GM23338 (cell line): ENCODE data around the gene CFAP92. TPM values are rescaled to one million over a fixed set of nuclear protein-coding genes. Genes with fewer than 3 reads are reported as not detected.

ENCODE experiments used
- ATAC-seq: fragments of 200-7000 bp; cut with Tn5 transposase; 3 replicates; pipeline ENCODE4 v1.9.1; 2020
- DNase-seq: peaks from one replicate; pipeline ENCODE4 v3.0.0-alpha.2; 2015; ENCODE audit warnings: low spot score
- H2AFZ ChIP-seq: fragments of 200-600 bp; sonication (generic); 2 replicates; pipeline ENCODE4 v1.8.0; 2016; ENCODE audit warnings: antibody characterized with exemption, mild to moderate bottlenecking, moderate library complexity
- H3F3A ChIP-seq: fragments of 200-600 bp; sonication (generic); replicated peaks from 2 replicates; pipeline ENCODE4 v1.8.0; 2017; ENCODE audit warnings: antibody characterized with exemption, mixed run types, low read depth
- H3K27ac ChIP-seq: fragments of 200-600 bp; sonication (generic); 2 replicates; pipeline ENCODE4 v1.6.1; 2016; ENCODE audit warnings: low read depth
- H3K27me3 ChIP-seq: fragments of 200-600 bp; sonication (generic); 2 replicates; pipeline ENCODE4 v1.8.0; 2016; ENCODE audit warnings: mild to moderate bottlenecking, mixed run types, moderate library complexity; ENCODE audit not compliant: insufficient read depth
- H3K36me3 ChIP-seq: fragments of 200-600 bp; sonication (generic); 2 replicates; pipeline ENCODE4 v1.8.0; 2016; ENCODE audit warnings: mild to moderate bottlenecking; ENCODE audit not compliant: insufficient read depth
- H3K4me1 ChIP-seq: fragments of 200-600 bp; sonication (generic); 2 replicates; pipeline ENCODE4 v1.8.0; 2016; ENCODE audit warnings: mild to moderate bottlenecking, moderate library complexity; ENCODE audit not compliant: insufficient read depth
- H3K4me2 ChIP-seq: fragments of 200-600 bp; sonication (generic); 2 replicates; pipeline ENCODE4 v1.7.1; 2017; ENCODE audit warnings: mixed run types
- H3K4me3 ChIP-seq: fragments of 200-600 bp; sonication (generic); 2 replicates; pipeline ENCODE4 v1.6.1; 2016; ENCODE audit warnings: mixed run types
- H3K79me2 ChIP-seq: fragments of 200-600 bp; sonication (generic); replicated peaks from 2 replicates; pipeline ENCODE4 v1.8.0; 2017; ENCODE audit warnings: mild to moderate bottlenecking; ENCODE audit not compliant: insufficient read depth
- H3K9me2 ChIP-seq: fragments of 200-600 bp; sonication (generic); 2 replicates; pipeline ENCODE4 v1.8.0; 2017; ENCODE audit not compliant: insufficient read depth
- H4K20me1 ChIP-seq: fragments of 200-600 bp; sonication (generic); replicated peaks from 2 replicates; pipeline ENCODE4 v1.8.0; 2017; ENCODE audit warnings: mild to moderate bottlenecking; ENCODE audit not compliant: insufficient read depth
- H3K27ac Mint-ChIP-seq: 2 replicates; pipeline ENCODE4 v1.8.0; 2020; ENCODE audit warnings: inconsistent platforms, mild to moderate bottlenecking, moderate library complexity, mixed read lengths
- H3K27me3 Mint-ChIP-seq: 3 replicates; pipeline ENCODE4 v1.8.0; 2022; ENCODE audit warnings: low read depth, mild to moderate bottlenecking, moderate library complexity, mixed read lengths, inconsistent platforms; ENCODE audit not compliant: insufficient read depth, poor library complexity
- H3K36me3 Mint-ChIP-seq: 3 replicates; pipeline ENCODE4 v1.8.0; 2021; ENCODE audit warnings: low read depth, mild to moderate bottlenecking, inconsistent platforms, moderate library complexity, mixed read lengths
- H3K4me1 Mint-ChIP-seq: 3 replicates; pipeline ENCODE4 v1.8.0; 2020; ENCODE audit warnings: mild to moderate bottlenecking, inconsistent platforms, mixed read lengths
- H3K4me3 Mint-ChIP-seq: 3 replicates; pipeline ENCODE4 v1.8.0; 2021; ENCODE audit warnings: moderate library complexity, mild to moderate bottlenecking, inconsistent platforms, mixed read lengths
- H3K9me3 Mint-ChIP-seq: 3 replicates; pipeline ENCODE4 v1.8.0; 2020; ENCODE audit warnings: moderate library complexity, mild to moderate bottlenecking, inconsistent platforms, mixed read lengths
- CREB1 ChIP-seq: fragments of 250-450 bp; sonication (Bioruptor Pico); IDR thresholded peaks from 2 replicates; pipeline ENCODE4 v1.5.0; 2020; ENCODE audit warnings: low read depth, mild to moderate bottlenecking, moderate library complexity
- EZH2 ChIP-seq: fragments of 200-600 bp; sonication (generic); IDR thresholded peaks from one replicate; pipeline ENCODE4 v1.8.0; 2017; ENCODE audit warnings: antibody characterized with exemption, mild to moderate bottlenecking, low read depth; ENCODE audit not compliant: unreplicated experiment
- EZH2phosphoT487 ChIP-seq: fragments of 200-600 bp; sonication (generic); IDR thresholded peaks from one replicate; pipeline ENCODE4 v1.8.1; 2018; ENCODE audit warnings: antibody characterized with exemption; ENCODE audit not compliant: unreplicated experiment
- POLR2AphosphoS5 ChIP-seq: IDR thresholded peaks from 2 replicates; pipeline ENCODE4 v1.6.1; 2016; ENCODE audit warnings: antibody characterized with exemption, low read depth
- STAT1 ChIP-seq: IDR thresholded peaks from one replicate; pipeline ENCODE4 v1.6.1; 2016; ENCODE audit warnings: antibody characterized with exemption; ENCODE audit not compliant: unreplicated experiment
- polyA plus RNA-seq: library from polyadenylated mRNA; unstranded; fragments of >200 nt; fragmentation: Nextera tagmentation; extraction: Ambion mirVana; gene quantifications from 2 replicates; pipeline ENCODE4 v1.2.1, GENCODE V29; 2016
- total RNA-seq: library from RNA; depleted of rRNA; stranded (reverse); fragments of >200 nt; shearing (Covaris generic); gene quantifications from 2 replicates; pipeline ENCODE4 v1.2.3, GENCODE V29; 2014
- TF ChIP-seq, protein P1 (sequence below): IDR thresholded peaks from one replicate; pipeline ENCODE4 v1.6.1; 2018; ENCODE audit warnings: antibody characterized with exemption; ENCODE audit not compliant: unreplicated experiment
- TF ChIP-seq, protein P2 (sequence below): IDR thresholded peaks from 2 replicates; pipeline ENCODE4 v1.6.1; 2016; ENCODE audit warnings: antibody characterized with exemption
- TF ChIP-seq, protein P3 (sequence below), 2 experiments: fragments of 200-600 bp in 1 of 2; sonication (generic) in 1 of 2; conservative IDR thresholded peaks; 2 replicates each; pipeline versions ENCODE4 v1.5.1 to v1.6.1; 2016 to 2017; ENCODE audit warnings: antibody characterized with exemption in 2 of 2, low read depth in 2 of 2, mild to moderate bottlenecking in 2 of 2, moderate library complexity in 1 of 2

CFAP92 gene
- total and polyA plus RNA-seq, 2 experiments from 2014 or later = 1.6 to 2.3 TPM

DNA sequence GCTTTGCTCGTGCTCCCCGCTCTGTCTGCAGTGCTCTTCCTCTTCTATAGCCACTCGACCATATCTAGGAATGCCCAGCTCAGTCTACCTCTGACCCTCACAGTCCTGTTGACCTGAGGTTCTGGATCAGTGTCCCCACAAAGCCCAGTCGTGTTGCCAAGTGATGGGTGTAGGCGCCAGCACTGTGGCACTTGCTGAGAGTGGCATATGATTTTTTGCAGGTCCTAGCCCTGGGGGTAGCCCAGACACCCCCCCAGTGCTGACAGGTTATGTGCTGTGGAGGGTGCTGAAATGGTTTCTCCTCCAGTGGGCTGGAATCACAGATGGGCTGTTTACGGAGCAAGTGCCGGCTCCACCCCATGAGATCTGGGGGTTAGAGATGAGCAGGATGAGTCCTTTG is 82.0 kb downstream of the CFAP92 start:
- Histone ChIP-seq H3K27me3 (no peaks in the 10 kb centered on the region), H3F3A (no peaks in the 10 kb centered on the region), H3K36me3 (peaks cover 9% of the 10 kb centered on the region; the same call in 1 of the 2 replicates), H3K4me2 (no peak overlapping the region), H3K4me1 (no peaks in the 10 kb centered on the region), H2AFZ (no peak overlapping the region), H4K20me1 (no peaks in the 10 kb centered on the region; the same call in 1 of the 2 replicates), H3K79me2 (no peaks in the 10 kb centered on the region), H3K9me2 (no peaks in the 10 kb centered on the region), H3K27ac (no peak overlapping the region), H3K4me3 (no peak overlapping the region)
- no peak for TF ChIP-seq EZH2
- no peak for TF ChIP-seq CREB1 (CRISPR knock-in tag)
- no peak for TF ChIP-seq STAT1
- no peak overlapping the region for H3K27ac Mint-ChIP-seq
- H3K4me3 Mint-ChIP-seq = no peak overlapping the region
- peaks cover 3% of the 10 kb centered on the region for H3K27me3 Mint-ChIP-seq
- H3K36me3 Mint-ChIP-seq = peaks cover 52% of the 10 kb centered on the region
- H3K9me3 Mint-ChIP-seq = no peaks in the 10 kb centered on the region; the same call in 2 of the 3 replicates
- DNase-seq = no peak
- no peak for ATAC-seq
- no peaks in the 10 kb centered on the region for H3K4me1 Mint-ChIP-seq

DNA sequence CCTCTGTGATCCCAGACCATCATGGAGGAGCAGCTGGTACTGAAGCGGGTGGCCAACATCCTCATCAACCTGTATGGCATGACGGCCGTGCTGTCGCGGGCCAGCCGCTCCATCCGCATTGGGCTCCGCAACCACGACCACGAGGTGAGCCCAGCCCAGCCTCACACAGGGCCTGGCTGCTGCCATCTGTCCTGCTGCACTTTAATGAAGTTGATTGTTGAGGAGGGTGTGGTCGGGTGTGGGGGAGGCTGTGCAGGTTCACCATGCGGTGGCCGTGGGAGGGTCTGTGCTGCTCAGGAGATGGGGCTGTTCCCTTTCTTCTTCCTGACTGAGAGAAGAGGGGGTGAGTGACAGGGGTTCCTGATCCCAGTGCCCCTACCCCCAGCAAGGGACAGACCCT is 83.9 kb downstream of the CFAP92 start:
- Mint-ChIP-seq H3K9me3 (no peaks in the 10 kb centered on the region; the same call in 2 of the 3 replicates), H3K4me1 (no peaks in the 10 kb centered on the region), H3K27ac (no peak overlapping the region), H3K27me3 (peaks cover 6% of the 10 kb centered on the region), H3K36me3 (peaks cover 51% of the 10 kb centered on the region), H3K4me3 (no peak overlapping the region)
- H3F3A ChIP-seq = no peaks in the 10 kb centered on the region
- ATAC-seq (no peak), DNase-seq (no peak)
- no peak overlapping the region for H3K4me3 ChIP-seq
- no peaks in the 10 kb centered on the region for H4K20me1 ChIP-seq
- no peaks in the 10 kb centered on the region for H3K9me2 ChIP-seq
- H2AFZ ChIP-seq = no peak overlapping the region
- H3K79me2 ChIP-seq = no peaks in the 10 kb centered on the region
- no peak for TF ChIP-seq CREB1 (CRISPR knock-in tag)
- no peak for TF ChIP-seq STAT1
- no peak for TF ChIP-seq EZH2
- TF ChIP-seq, protein P1, sequence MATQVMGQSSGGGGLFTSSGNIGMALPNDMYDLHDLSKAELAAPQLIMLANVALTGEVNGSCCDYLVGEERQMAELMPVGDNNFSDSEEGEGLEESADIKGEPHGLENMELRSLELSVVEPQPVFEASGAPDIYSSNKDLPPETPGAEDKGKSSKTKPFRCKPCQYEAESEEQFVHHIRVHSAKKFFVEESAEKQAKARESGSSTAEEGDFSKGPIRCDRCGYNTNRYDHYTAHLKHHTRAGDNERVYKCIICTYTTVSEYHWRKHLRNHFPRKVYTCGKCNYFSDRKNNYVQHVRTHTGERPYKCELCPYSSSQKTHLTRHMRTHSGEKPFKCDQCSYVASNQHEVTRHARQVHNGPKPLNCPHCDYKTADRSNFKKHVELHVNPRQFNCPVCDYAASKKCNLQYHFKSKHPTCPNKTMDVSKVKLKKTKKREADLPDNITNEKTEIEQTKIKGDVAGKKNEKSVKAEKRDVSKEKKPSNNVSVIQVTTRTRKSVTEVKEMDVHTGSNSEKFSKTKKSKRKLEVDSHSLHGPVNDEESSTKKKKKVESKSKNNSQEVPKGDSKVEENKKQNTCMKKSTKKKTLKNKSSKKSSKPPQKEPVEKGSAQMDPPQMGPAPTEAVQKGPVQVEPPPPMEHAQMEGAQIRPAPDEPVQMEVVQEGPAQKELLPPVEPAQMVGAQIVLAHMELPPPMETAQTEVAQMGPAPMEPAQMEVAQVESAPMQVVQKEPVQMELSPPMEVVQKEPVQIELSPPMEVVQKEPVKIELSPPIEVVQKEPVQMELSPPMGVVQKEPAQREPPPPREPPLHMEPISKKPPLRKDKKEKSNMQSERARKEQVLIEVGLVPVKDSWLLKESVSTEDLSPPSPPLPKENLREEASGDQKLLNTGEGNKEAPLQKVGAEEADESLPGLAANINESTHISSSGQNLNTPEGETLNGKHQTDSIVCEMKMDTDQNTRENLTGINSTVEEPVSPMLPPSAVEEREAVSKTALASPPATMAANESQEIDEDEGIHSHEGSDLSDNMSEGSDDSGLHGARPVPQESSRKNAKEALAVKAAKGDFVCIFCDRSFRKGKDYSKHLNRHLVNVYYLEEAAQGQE = no peak
- TF ChIP-seq, protein P2, sequence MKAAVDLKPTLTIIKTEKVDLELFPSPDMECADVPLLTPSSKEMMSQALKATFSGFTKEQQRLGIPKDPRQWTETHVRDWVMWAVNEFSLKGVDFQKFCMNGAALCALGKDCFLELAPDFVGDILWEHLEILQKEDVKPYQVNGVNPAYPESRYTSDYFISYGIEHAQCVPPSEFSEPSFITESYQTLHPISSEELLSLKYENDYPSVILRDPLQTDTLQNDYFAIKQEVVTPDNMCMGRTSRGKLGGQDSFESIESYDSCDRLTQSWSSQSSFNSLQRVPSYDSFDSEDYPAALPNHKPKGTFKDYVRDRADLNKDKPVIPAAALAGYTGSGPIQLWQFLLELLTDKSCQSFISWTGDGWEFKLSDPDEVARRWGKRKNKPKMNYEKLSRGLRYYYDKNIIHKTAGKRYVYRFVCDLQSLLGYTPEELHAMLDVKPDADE = no peak
- no peak for TF ChIP-seq POLR2AphosphoS5
- no peak for TF ChIP-seq EZH2phosphoT487
- TF ChIP-seq, protein P3, sequence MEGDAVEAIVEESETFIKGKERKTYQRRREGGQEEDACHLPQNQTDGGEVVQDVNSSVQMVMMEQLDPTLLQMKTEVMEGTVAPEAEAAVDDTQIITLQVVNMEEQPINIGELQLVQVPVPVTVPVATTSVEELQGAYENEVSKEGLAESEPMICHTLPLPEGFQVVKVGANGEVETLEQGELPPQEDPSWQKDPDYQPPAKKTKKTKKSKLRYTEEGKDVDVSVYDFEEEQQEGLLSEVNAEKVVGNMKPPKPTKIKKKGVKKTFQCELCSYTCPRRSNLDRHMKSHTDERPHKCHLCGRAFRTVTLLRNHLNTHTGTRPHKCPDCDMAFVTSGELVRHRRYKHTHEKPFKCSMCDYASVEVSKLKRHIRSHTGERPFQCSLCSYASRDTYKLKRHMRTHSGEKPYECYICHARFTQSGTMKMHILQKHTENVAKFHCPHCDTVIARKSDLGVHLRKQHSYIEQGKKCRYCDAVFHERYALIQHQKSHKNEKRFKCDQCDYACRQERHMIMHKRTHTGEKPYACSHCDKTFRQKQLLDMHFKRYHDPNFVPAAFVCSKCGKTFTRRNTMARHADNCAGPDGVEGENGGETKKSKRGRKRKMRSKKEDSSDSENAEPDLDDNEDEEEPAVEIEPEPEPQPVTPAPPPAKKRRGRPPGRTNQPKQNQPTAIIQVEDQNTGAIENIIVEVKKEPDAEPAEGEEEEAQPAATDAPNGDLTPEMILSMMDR (conservative IDR thresholded peaks at IDR 0.05; ENCODE audit: low read depth in 2 of 2) = no peak
- H3K27ac ChIP-seq = no peak overlapping the region
- H3K27me3 ChIP-seq = no peaks in the 10 kb centered on the region
- H3K4me1 ChIP-seq = no peaks in the 10 kb centered on the region
- H3K4me2 ChIP-seq = no peak overlapping the region
- peaks cover 9% of the 10 kb centered on the region; the same call in 1 of the 2 replicates for H3K36me3 ChIP-seq
